ENCODE measurements around the gene CCT7. TPM values are rescaled to one million over a fixed set of nuclear protein-coding genes. Genes with fewer than 3 reads are reported as not detected.
A peak's percentile ranks its signal among the peaks of the same experiment; 100 is the strongest.

Gene CCT7
- total and polyA plus RNA-seq, 2 donors (not counting 1 experiment from before 2014, with no cell fraction given): 94.4 to 160 TPM

DNA sequence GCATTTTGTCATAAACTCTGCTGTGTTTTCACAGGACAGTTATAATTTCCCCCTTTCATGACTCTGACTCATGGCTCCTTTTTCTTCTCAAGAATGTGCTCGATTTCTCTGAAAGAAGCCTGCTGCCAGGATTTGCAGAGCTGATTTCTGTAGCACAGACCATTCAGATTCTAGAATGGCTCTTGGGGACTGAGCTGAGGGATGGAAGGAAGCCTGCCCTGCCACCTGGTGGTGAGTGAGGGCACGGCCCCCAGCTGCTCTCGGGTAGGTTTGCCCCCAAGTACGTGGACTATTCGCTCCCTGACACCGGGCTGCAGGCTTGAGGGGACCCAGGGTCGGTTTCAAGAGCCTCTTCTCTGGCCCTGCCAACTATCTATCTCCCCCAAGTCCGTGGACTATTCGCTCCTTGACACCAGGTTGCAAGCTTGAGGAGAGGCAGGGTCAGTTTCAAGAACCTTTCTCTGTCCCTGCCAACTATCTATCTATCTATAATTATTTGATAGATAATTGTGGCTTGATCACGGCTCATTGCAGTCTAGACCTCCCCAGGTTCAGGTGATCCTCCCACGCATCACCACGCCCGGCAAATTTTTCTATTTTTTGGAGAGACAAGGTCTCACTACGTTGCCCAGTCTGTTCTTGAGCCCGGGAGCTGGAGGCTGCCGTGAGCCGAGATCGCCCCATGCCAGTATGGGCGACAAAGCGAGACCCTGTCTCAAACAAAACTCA, 21.5 kb upstream of the CCT7 start:
- Histone ChIP-seq H3K9ac (ENCODE audit: low read length) (no peak overlapping the region), H3K4me1 (ENCODE audit: control insufficient read depth in 2 of 2, insufficient read depth in 2 of 2, low read length in 2 of 2) (peaks cover 17 to 22% of the 10 kb centered on the region in 2 donors), H3K36me3 (replicated peaks in 1 of 2; ENCODE audit: control extremely low read depth in 1 of 2, control insufficient read depth in 1 of 2, extremely low read depth in 1 of 2, insufficient read depth in 2 of 2, low read length in 1 of 2) (no peaks in the 10 kb centered on the region), H2AFZ (ENCODE audit: insufficient read depth, low read depth, low read length, poor library complexity, severe bottlenecking) (peak overlapping the region; percentile 91), H3K79me2 (ENCODE audit: control insufficient read depth, insufficient read depth, low read length) (peaks cover 43% of the 10 kb centered on the region), H3K27ac (ENCODE audit: low read length in 2 of 2) (no peak overlapping the region), H3K4me3 (ENCODE audit: control extremely low read depth in 1 of 5, extremely low read depth in 1 of 5, insufficient read depth in 1 of 5, low read depth in 2 of 5, low read length in 4 of 5) (peak overlapping the region in 1 of 5 experiments; percentile 15), H4K20me1 (ENCODE audit: control insufficient read depth, insufficient read depth, low read length, poor library complexity, severe bottlenecking) (no peaks in the 10 kb centered on the region), H3K9me3 (ENCODE audit: control extremely low read depth in 1 of 3, control insufficient read depth in 2 of 3, insufficient read depth in 1 of 3, low read length in 2 of 3) (no peaks in the 10 kb centered on the region), H3K27me3 (replicated peaks in 1 of 4; ENCODE audit: control extremely low read depth in 1 of 4, control insufficient read depth in 3 of 4, insufficient read depth in 4 of 4, low read length in 3 of 4) (peaks cover 0 to 9% (median 0%) of the 10 kb centered on the region in 4 experiments), H3K4me2 (replicated peaks; ENCODE audit: low read depth, low read length, poor library complexity, severe bottlenecking) (peak overlapping the region; percentile 62)
- CTCF ChIA-PET: interaction anchor here (0.6 to 6.5 kb wide), 25 partner anchors 11 to 320 kb away, joined by 3 to 56 read pairs (median 5); partner anchors contain the start of genes CCT7, PRADC1 and SFXN5
- 46% methylated on average over 14 of the region's 20 CpGs for WGBS (ENCODE audit: insufficient coverage)
- TF ChIP-seq, protein P1, sequence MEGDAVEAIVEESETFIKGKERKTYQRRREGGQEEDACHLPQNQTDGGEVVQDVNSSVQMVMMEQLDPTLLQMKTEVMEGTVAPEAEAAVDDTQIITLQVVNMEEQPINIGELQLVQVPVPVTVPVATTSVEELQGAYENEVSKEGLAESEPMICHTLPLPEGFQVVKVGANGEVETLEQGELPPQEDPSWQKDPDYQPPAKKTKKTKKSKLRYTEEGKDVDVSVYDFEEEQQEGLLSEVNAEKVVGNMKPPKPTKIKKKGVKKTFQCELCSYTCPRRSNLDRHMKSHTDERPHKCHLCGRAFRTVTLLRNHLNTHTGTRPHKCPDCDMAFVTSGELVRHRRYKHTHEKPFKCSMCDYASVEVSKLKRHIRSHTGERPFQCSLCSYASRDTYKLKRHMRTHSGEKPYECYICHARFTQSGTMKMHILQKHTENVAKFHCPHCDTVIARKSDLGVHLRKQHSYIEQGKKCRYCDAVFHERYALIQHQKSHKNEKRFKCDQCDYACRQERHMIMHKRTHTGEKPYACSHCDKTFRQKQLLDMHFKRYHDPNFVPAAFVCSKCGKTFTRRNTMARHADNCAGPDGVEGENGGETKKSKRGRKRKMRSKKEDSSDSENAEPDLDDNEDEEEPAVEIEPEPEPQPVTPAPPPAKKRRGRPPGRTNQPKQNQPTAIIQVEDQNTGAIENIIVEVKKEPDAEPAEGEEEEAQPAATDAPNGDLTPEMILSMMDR (IDR thresholded peaks at IDR 0.05): peak; percentile 94
- no peak for TF ChIP-seq EZH2 (IDR thresholded peaks at IDR 0.05; ENCODE audit: borderline replicate concordance, insufficient read depth, low read depth, low read length, poor library complexity, severe bottlenecking)
- POLR2A ChIA-PET: interaction anchor here (0.6 to 1.6 kb wide), 2 partner anchors 9 to 21 kb away, joined by 3 to 9 read pairs; partner anchors contain the start of genes CCT7 and PRADC1
- peak; percentile 58 for ATAC-seq (ENCODE audit: low read depth)
- Mint-ChIP-seq H3K9me3 (ENCODE audit: insufficient read depth) (no peaks in the 10 kb centered on the region), H3K27me3 (peaks cover 23% of the 10 kb centered on the region), H3K4me1 (peaks cover 31% of the 10 kb centered on the region), H3K27ac (peak overlapping the region; percentile 50), H3K4me3 (peak overlapping the region; percentile 66)
- intact Hi-C loops (cut with micrococcal nuclease): loop anchor here (1.0 to 5.0 kb wide), 4 partner anchors 127 to 525 kb away; partner anchors contain the start of gene TPRKB
- DNase-seq: peak; percentile 80
